Activated CD4-positive, alpha-beta T cell treated with anti-CD3 and anti-CD28 coated beads, Interleukin-2, Interleukin-4, amounts not matched to agents 100 ng/mL and 50 ng/mL, durations not matched to agents 16 hours and 8 hours (primary cell): ENCODE measurements around the gene PTPDC1.

Source experiments
- DNase-seq: peaks from one replicate; pipeline ENCODE4 v3.0.0-alpha.2; 2020; ENCODE audit warnings: low spot score

Gene PTPDC1

GRCh38 chr9:94140791-94141790, 56.8 kb downstream of the PTPDC1 start:
- no peak for DNase-seq

GRCh38 chr9:94142353-94142752, 58.1 kb downstream of the PTPDC1 start:
- no peak for DNase-seq

- no peak for DNase-seq
Measured at GRCh38 chr9:94144394-94144793, 60.1 kb downstream of the PTPDC1 start.

- no peak for DNase-seq
Measured at GRCh38 chr9:94145640-94146039, 61.4 kb downstream of the PTPDC1 start.

GRCh38 chr9:94147776-94148175, 63.5 kb downstream of the PTPDC1 start:
- no peak for DNase-seq

GRCh38 chr9:94148419-94148818, 64.2 kb downstream of the PTPDC1 start:
- no peak for DNase-seq

GRCh38 chr9:94149696-94150095, 65.4 kb downstream of the PTPDC1 start:
- DNase-seq: no peak

- DNase-seq: no peak
Measured at GRCh38 chr9:94150279-94150828, 66.1 kb downstream of the PTPDC1 start.

- no peak for DNase-seq
Measured at GRCh38 chr9:94150890-94151650, 66.8 kb downstream of the PTPDC1 start.

GRCh38 chr9:94153905-94154304, 69.6 kb downstream of the PTPDC1 start:
- DNase-seq: no peak

- DNase-seq: no peak
Measured at GRCh38 chr9:94156348-94157049, 72.2 kb downstream of the PTPDC1 start.

- no peak for DNase-seq
Measured at GRCh38 chr9:94157050-94157801, 73.0 kb downstream of the PTPDC1 start.
